Right lobe of liver (tissue), 6 donors: ENCODE results near the gene DKC1. TPM values are rescaled to one million over a fixed set of nuclear protein-coding genes. Genes with fewer than 3 reads are reported as not detected.

Source experiments
- ATAC-seq, 4 donors: fragments of 200-7000 bp; cut with Tn5 transposase; one replicate each; pipeline ENCODE4 v1.9.1; 2020; ENCODE audit warnings: mild to moderate bottlenecking in 4 of 4, moderate library complexity in 4 of 4
- DNase-seq, 3 donors: peaks; one replicate each; pipeline ENCODE4 v3.0.0-alpha.2; 2020
- H3K27ac ChIP-seq, 3 donors: fragments of 200-600 bp; one replicate each; pipeline ENCODE4 v1.8.0; 2022
- H3K27me3 ChIP-seq, 2 donors: fragments of 200-600 bp; one replicate each; pipeline ENCODE4 v1.8.0; 2022
- H3K36me3 ChIP-seq, 4 donors: fragments of 200-600 bp; sonication (generic) in 1 of 4; one replicate each; pipeline versions ENCODE4 v1.5.1 to v1.8.0; 2017 to 2022; ENCODE audit warnings: control low read depth in 1 of 4
- H3K4me1 ChIP-seq, 4 donors: fragments of 200-600 bp; sonication (generic) in 1 of 4; one replicate each; pipeline versions ENCODE4 v1.5.1 to v1.8.0; 2017 to 2022; ENCODE audit warnings: control low read depth in 1 of 4
- H3K4me3 ChIP-seq, 3 donors: fragments of 200-600 bp; one replicate each; pipeline ENCODE4 v1.8.0; 2022
- H3K9me3 ChIP-seq, 4 donors: fragments of 200-600 bp; sonication (generic) in 1 of 4; one replicate each; pipeline versions ENCODE4 v1.5.1 to v1.8.0; 2017 to 2022; ENCODE audit warnings: control low read depth in 1 of 4
- CTCF ChIP-seq, 4 donors: fragments of 200-600 bp in 3 of 4; fragments of 450-650 bp in 1 of 4; IDR thresholded peaks; one replicate each; pipeline versions ENCODE4 v1.5.1 to v1.8.0; 2016 to 2022; ENCODE audit warnings: antibody characterized with exemption in 4 of 4, mild to moderate bottlenecking in 2 of 4
- POLR2A ChIP-seq: fragments of 450-650 bp; IDR thresholded peaks from one replicate; pipeline ENCODE4 v1.6.1; 2017; ENCODE audit warnings: antibody characterized with exemption, mild to moderate bottlenecking
- WGBS: methylation state at CpG from one replicate; pipeline ENCODE4 v1.1.6; 2018; ENCODE audit warnings: low coverage, low lambda C conversion rate; ENCODE audit not compliant: insufficient coverage; ENCODE audit errors: missing lambda C conversion rate; 5-methylcytosine and 5-hydroxymethylcytosine counted together
- intact Hi-C, 2 donors: fragments of 100-400 bp; cut with DNase I; formaldehyde crosslinking; loops; one replicate each; pipeline versions ENCODE4 v1.11.2 to v1.14.1; 2022
- total RNA-seq, 6 experiments: library from RNA; depleted of rRNA in 2 of 6; stranded (reverse); fragments of >200 nt in 2 of 6; fragmentation: NEBNext Ultra II Directional in 3 of 6; extraction: Animal tissue kit (Norgen Biotek cat#: 25700) in 3 of 6; gene quantifications; one replicate each; pipeline versions ENCODE4 v1.1.0 to v1.2.4, GENCODE V29; 2016 to 2023
- donor health status: DM: no; HTN: yes; CAD: no.
- donor health status: DM: no; HTN: no; CAD: no.
- donor health status: DM: no; HTN: no; CAD: no.
- donor health status: DM: no; HTN: yes; CAD: no.
- donor health status: DM: no; HTN: yes; CAD: no.

Gene DKC1
- total RNA-seq, 6 experiments from 2014 or later = 9.7 to 21.2 (median 17.7) TPM

- Histone ChIP-seq H3K4me1 (peaks cover 0 to 9% (median 2%) of the 10 kb centered on the region in 4 donors), H3K27me3 (no peaks in the 10 kb centered on the region), H3K36me3 (no peaks in the 10 kb centered on the region), H3K9me3 (no peaks in the 10 kb centered on the region), H3K4me3 (no peak overlapping the region), H3K27ac (no peak overlapping the region)
- DNase-seq = no peak
- TF ChIP-seq POLR2A = no peak
- TF ChIP-seq CTCF (IDR thresholded peaks at IDR 0.05) = no peak
- WGBS = 67% methylated on average over 4 of the region's 5 CpGs
- intact Hi-C loops = no loop called here
- ATAC-seq = no peak
These were observed 44.3 kb downstream of the DKC1 start for GRCh38 chrX:154806837-154807501.

GRCh38 chrX:154809939-154810665 is 47.4 kb downstream of the DKC1 start:
- no peak for TF ChIP-seq POLR2A
- TF ChIP-seq CTCF (IDR thresholded peaks at IDR 0.05) = no peak
- no peaks in the 10 kb centered on the region for H3K27me3 ChIP-seq
- intact Hi-C loops = no loop called here
- no peak overlapping the region for H3K27ac ChIP-seq
- WGBS = 67% methylated on average over 1 of the region's 1 CpG
- no peak for DNase-seq
- no peak overlapping the region for H3K4me3 ChIP-seq
- no peak for ATAC-seq
- H3K36me3 ChIP-seq = no peaks in the 10 kb centered on the region
- no peaks in the 10 kb centered on the region for H3K9me3 ChIP-seq
- H3K4me1 ChIP-seq = no peaks in the 10 kb centered on the region

GRCh38 chrX:154812341-154813101 is 49.9 kb downstream of the DKC1 start:
- H3K9me3 ChIP-seq = no peaks in the 10 kb centered on the region
- TF ChIP-seq CTCF (IDR thresholded peaks at IDR 0.05) (no peak), POLR2A (no peak)
- H3K36me3 ChIP-seq = no peaks in the 10 kb centered on the region
- ATAC-seq (no peak), DNase-seq (no peak)
- intact Hi-C loops = no loop called here
- no peak overlapping the region for H3K4me3 ChIP-seq
- H3K27me3 ChIP-seq = no peaks in the 10 kb centered on the region
- 55% methylated on average over 2 of the region's 2 CpGs for WGBS
- no peak overlapping the region for H3K27ac ChIP-seq
- H3K4me1 ChIP-seq = no peaks in the 10 kb centered on the region

- TF ChIP-seq POLR2A (no peak), CTCF (IDR thresholded peaks at IDR 0.05) (no peak)
- ATAC-seq = no peak
- H3K36me3 ChIP-seq = no peaks in the 10 kb centered on the region
- H3K27me3 ChIP-seq = no peaks in the 10 kb centered on the region
- WGBS = 18% methylated on average over 1 of the region's 1 CpG
- H3K9me3 ChIP-seq = no peaks in the 10 kb centered on the region
- DNase-seq = no peak
- H3K27ac ChIP-seq = no peak overlapping the region
- no peaks in the 10 kb centered on the region for H3K4me1 ChIP-seq
- no peak overlapping the region for H3K4me3 ChIP-seq
- intact Hi-C loops = no loop called here
These were observed 51.1 kb downstream of the DKC1 start for GRCh38 chrX:154813801-154814200.
